Upper lobe of right lung (tissue), 1 donor: ENCODE results near the gene CDR2. TPM values are rescaled to one million over a fixed set of nuclear protein-coding genes. Genes with fewer than 3 reads are reported as not detected.

ENCODE experiments used
- ATAC-seq: fragments of 200-7000 bp; cut with Tn5 transposase; one replicate; pipeline ENCODE4 v1.9.1; 2020; ENCODE audit warnings: mild to moderate bottlenecking, moderate library complexity
- DNase-seq: peaks from one replicate; pipeline ENCODE4 v3.0.0-alpha.2; 2020
- H3K27ac ChIP-seq: fragments of 200-600 bp; one replicate; pipeline ENCODE4 v1.8.0; 2022
- H3K27me3 ChIP-seq: fragments of 200-600 bp; one replicate; pipeline ENCODE4 v1.8.0; 2022; ENCODE audit warnings: mild to moderate bottlenecking
- H3K36me3 ChIP-seq: fragments of 200-600 bp; one replicate; pipeline ENCODE4 v1.8.0; 2022
- H3K4me1 ChIP-seq: fragments of 200-600 bp; one replicate; pipeline ENCODE4 v1.8.0; 2022
- H3K4me3 ChIP-seq: fragments of 200-600 bp; one replicate; pipeline ENCODE4 v1.8.0; 2022; ENCODE audit warnings: mild to moderate bottlenecking
- H3K9me3 ChIP-seq: fragments of 200-600 bp; one replicate; pipeline ENCODE4 v1.8.0; 2022
- CTCF ChIP-seq: fragments of 200-600 bp; IDR thresholded peaks from one replicate; pipeline ENCODE4 v1.8.0; 2022; ENCODE audit warnings: antibody characterized with exemption
- intact Hi-C: fragments of 100-400 bp; cut with DNase I; formaldehyde crosslinking; loops from one replicate; pipeline ENCODE4 v1.11.0; 2022
- total RNA-seq: library from RNA; stranded (reverse); fragmentation: NEBNext Ultra II Directional; extraction: Animal tissue kit (Norgen Biotek cat#: 25700); gene quantifications from one replicate; pipeline ENCODE4 v1.2.1, GENCODE V29; 2021
- donor health status: DM: no; HTN: yes; CAD: no; lungs with severe emphysema.

CDR2 gene
- total RNA-seq, 1 donor from 2014 or later: 25.2 TPM

GRCh38 chr16:22347100-22347820, 27.2 kb downstream of the CDR2 start:
- H3K4me3 ChIP-seq: no peak overlapping the region
- DNase-seq: no peak
- H3K9me3 ChIP-seq: no peaks in the 10 kb centered on the region
- no peak for ATAC-seq
- H3K27ac ChIP-seq: no peak overlapping the region
- H3K27me3 ChIP-seq: no peaks in the 10 kb centered on the region
- peaks cover 52% of the 10 kb centered on the region for H3K36me3 ChIP-seq
- H3K4me1 ChIP-seq: no peaks in the 10 kb centered on the region
- intact Hi-C loops: no loop called here
- TF ChIP-seq CTCF: no peak

GRCh38 chr16:22346483-22346882, 27.9 kb downstream of the CDR2 start:
- intact Hi-C loops: no loop called here
- peak; percentile 82 for ATAC-seq
- Histone ChIP-seq H3K4me3 (no peak overlapping the region), H3K27ac (no peak overlapping the region), H3K27me3 (no peaks in the 10 kb centered on the region), H3K4me1 (no peaks in the 10 kb centered on the region), H3K9me3 (no peaks in the 10 kb centered on the region), H3K36me3 (peaks cover 52% of the 10 kb centered on the region)
- TF ChIP-seq CTCF: no peak
- DNase-seq: no peak

- Histone ChIP-seq H3K27me3 (no peaks in the 10 kb centered on the region), H3K4me3 (no peak overlapping the region), H3K4me1 (no peaks in the 10 kb centered on the region), H3K27ac (no peak overlapping the region), H3K9me3 (peaks cover 3% of the 10 kb centered on the region), H3K36me3 (peaks cover 19% of the 10 kb centered on the region)
- no peak for TF ChIP-seq CTCF
- no peak for DNase-seq
- intact Hi-C loops: no loop called here
- no peak for ATAC-seq
These were observed 32.3 kb downstream of the CDR2 start for GRCh38 chr16:22342082-22342481.

- H3K36me3 ChIP-seq: peaks cover 12% of the 10 kb centered on the region
- no peaks in the 10 kb centered on the region for H3K4me1 ChIP-seq
- peaks cover 10% of the 10 kb centered on the region for H3K9me3 ChIP-seq
- ATAC-seq (no peak), DNase-seq (no peak)
- intact Hi-C loops: no loop called here
- no peak overlapping the region for H3K27ac ChIP-seq
- TF ChIP-seq CTCF: no peak
- no peak overlapping the region for H3K4me3 ChIP-seq
- no peaks in the 10 kb centered on the region for H3K27me3 ChIP-seq
These were observed 33.5 kb downstream of the CDR2 start for GRCh38 chr16:22340945-22341344.

- H3K27me3 ChIP-seq: no peaks in the 10 kb centered on the region
- H3K36me3 ChIP-seq: peaks cover 30% of the 10 kb centered on the region
- no peak for TF ChIP-seq CTCF
- H3K4me3 ChIP-seq: no peak overlapping the region
- no peak overlapping the region for H3K27ac ChIP-seq
- DNase-seq (no peak), ATAC-seq (no peak)
- H3K4me1 ChIP-seq: no peaks in the 10 kb centered on the region
- intact Hi-C loops: no loop called here
- H3K9me3 ChIP-seq: peaks cover 10% of the 10 kb centered on the region
These were observed 36.4 kb downstream of the CDR2 start for GRCh38 chr16:22337849-22338635.
